ENCODE data around the gene EPHB1.

- no peak for TF ChIP-seq CTCF (IDR thresholded peaks at IDR 0.05)
- no peak for TF ChIP-seq POLR2A (IDR thresholded peaks at IDR 0.05)
Observed at GRCh38 chr3:135097276-135097946, 302.4 kb downstream of the EPHB1 start.

All from esophagus squamous epithelium (tissue), 4 donors.